Measurements from ENCODE around the gene DPYD. TPM values are rescaled to one million over a fixed set of nuclear protein-coding genes. Genes with fewer than 3 reads are reported as not detected.

DPYD gene
- total RNA-seq, 2 donors from 2014 or later: 9.2 to 17.5 TPM

- H3K9me3 Mint-ChIP-seq: peaks cover 3% of the 10 kb centered on the region
- 80 to 95% methylated on average over 1 to 4 of the region's 4 CpGs for WGBS, 2 experiments (ENCODE audit: insufficient coverage in 1 of 2, insufficient read length in 1 of 2)
- H3K27ac Mint-ChIP-seq: no peak overlapping the region
Observed at GRCh38 chr1:97608272-97608671, 312.6 kb downstream of the DPYD start.

GRCh38 chr1:97603776-97604175, 317.1 kb downstream of the DPYD start:
- Histone ChIP-seq H3K36me3 (ENCODE audit: control insufficient read depth, insufficient read depth, low read length) (no peaks in the 10 kb centered on the region), H3K4me3 (ENCODE audit: low read length) (no peak overlapping the region), H3K4me1 (ENCODE audit: control insufficient read depth, insufficient read depth, low read length) (no peaks in the 10 kb centered on the region), H3K9me3 (ENCODE audit: control insufficient read depth, low read length) (no peaks in the 10 kb centered on the region), H3K9ac (ENCODE audit: extremely low read depth, low read length, poor library complexity, severe bottlenecking) (no peak overlapping the region), H3K27me3 (ENCODE audit: control insufficient read depth, insufficient read depth, low read length, poor library complexity, severe bottlenecking) (no peaks in the 10 kb centered on the region), H3K27ac (ENCODE audit: low read depth, low read length) (no peak overlapping the region)
- Mint-ChIP-seq H3K27ac (no peak overlapping the region), H3K4me1 (peaks cover 4% of the 10 kb centered on the region), H3K27me3 (ENCODE audit: insufficient read depth) (no peaks in the 10 kb centered on the region), H3K4me3 (no peak overlapping the region), H3K36me3 (ENCODE audit: low read depth) (no peaks in the 10 kb centered on the region), H3K9me3 (no peaks in the 10 kb centered on the region)
- WGBS, 2 experiments (ENCODE audit: insufficient coverage in 1 of 2, insufficient read length in 1 of 2): 74 to 91% methylated on average over 5 of the region's 5 CpGs
- TF ChIP-seq CTCF (conservative IDR thresholded peaks at IDR 0.05): no peak
- no peak for DNase-seq

More at GRCh38 chr1:97608272-97608671, 312.6 kb downstream of the DPYD start:
- H3K4me3 Mint-ChIP-seq: no peak overlapping the region
- no peaks in the 10 kb centered on the region for H3K9me3 ChIP-seq (ENCODE audit: control insufficient read depth, low read length)
- peaks cover 4% of the 10 kb centered on the region for H3K4me1 Mint-ChIP-seq
- DNase-seq: no peak
- no peaks in the 10 kb centered on the region for H3K36me3 Mint-ChIP-seq (ENCODE audit: low read depth)
- no peaks in the 10 kb centered on the region for H3K27me3 ChIP-seq (ENCODE audit: control insufficient read depth, insufficient read depth, low read length, poor library complexity, severe bottlenecking)
- no peaks in the 10 kb centered on the region for H3K36me3 ChIP-seq (ENCODE audit: control insufficient read depth, insufficient read depth, low read length)
- no peak for TF ChIP-seq CTCF (conservative IDR thresholded peaks at IDR 0.05)
- H3K4me3 ChIP-seq (ENCODE audit: low read length): no peak overlapping the region
- H3K4me1 ChIP-seq (ENCODE audit: control insufficient read depth, insufficient read depth, low read length): no peaks in the 10 kb centered on the region
- no peak overlapping the region for H3K27ac ChIP-seq (ENCODE audit: low read depth, low read length)
- H3K9ac ChIP-seq (ENCODE audit: extremely low read depth, low read length, poor library complexity, severe bottlenecking): no peak overlapping the region
- no peaks in the 10 kb centered on the region for H3K27me3 Mint-ChIP-seq (ENCODE audit: insufficient read depth)

GRCh38 chr1:97603218-97603617, 317.6 kb downstream of the DPYD start:
- Mint-ChIP-seq H3K4me1 (peaks cover 4% of the 10 kb centered on the region), H3K4me3 (no peak overlapping the region), H3K9me3 (no peaks in the 10 kb centered on the region), H3K27me3 (ENCODE audit: insufficient read depth) (no peaks in the 10 kb centered on the region), H3K36me3 (ENCODE audit: low read depth) (no peaks in the 10 kb centered on the region), H3K27ac (no peak overlapping the region)
- no peaks in the 10 kb centered on the region for H3K9me3 ChIP-seq (ENCODE audit: control insufficient read depth, low read length)
- H3K27me3 ChIP-seq (ENCODE audit: control insufficient read depth, insufficient read depth, low read length, poor library complexity, severe bottlenecking): no peaks in the 10 kb centered on the region
- no peak for TF ChIP-seq CTCF (conservative IDR thresholded peaks at IDR 0.05)
- H3K4me3 ChIP-seq (ENCODE audit: low read length): no peak overlapping the region
- no peaks in the 10 kb centered on the region for H3K36me3 ChIP-seq (ENCODE audit: control insufficient read depth, insufficient read depth, low read length)
- WGBS, 2 experiments (ENCODE audit: insufficient coverage in 1 of 2, insufficient read length in 1 of 2): 95% methylated on average over 3 of the region's 3 CpGs; no CpG with 5 or more reads in 1 of the 2 experiments
- no peak for DNase-seq
- no peak overlapping the region for H3K9ac ChIP-seq (ENCODE audit: extremely low read depth, low read length, poor library complexity, severe bottlenecking)
- H3K27ac ChIP-seq (ENCODE audit: low read depth, low read length): no peak overlapping the region
- H3K4me1 ChIP-seq (ENCODE audit: control insufficient read depth, insufficient read depth, low read length): no peaks in the 10 kb centered on the region

All from endodermal cell (in vitro differentiated cells).